Activated CD8-positive, alpha-beta memory T cell treated with anti-CD3 and anti-CD28 coated beads, Interleukin-2, amount 50 U/mL, for 1 hour (primary cell): ENCODE results near the gene KCNC1.

Experiments used
- DNase-seq: peaks from one replicate; pipeline ENCODE4 v3.0.0-alpha.2; 2020; ENCODE audit errors: extremely low read depth

The KCNC1 gene

GRCh38 chr11:17791144-17791543 is 56.6 kb downstream of the KCNC1 start:
- DNase-seq, result no peak

GRCh38 chr11:17792161-17792560 is 57.6 kb downstream of the KCNC1 start:
- DNase-seq, result no peak

- DNase-seq, result no peak
Observed at GRCh38 chr11:17793642-17794170, 59.1 kb downstream of the KCNC1 start.

- no peak for DNase-seq
Observed at GRCh38 chr11:17794981-17795380, 60.4 kb downstream of the KCNC1 start.

- no peak for DNase-seq
Observed at GRCh38 chr11:17796154-17796553, 61.6 kb downstream of the KCNC1 start.

GRCh38 chr11:17798253-17798652 is 63.7 kb downstream of the KCNC1 start:
- DNase-seq, result no peak

- no peak for DNase-seq
Observed at GRCh38 chr11:17798716-17799115, 64.1 kb downstream of the KCNC1 start.

GRCh38 chr11:17799147-17799546 is 64.6 kb downstream of the KCNC1 start:
- no peak for DNase-seq

- no peak for DNase-seq
Observed at GRCh38 chr11:17801166-17801565, 66.6 kb downstream of the KCNC1 start.

GRCh38 chr11:17802491-17802890 is 67.9 kb downstream of the KCNC1 start:
- no peak for DNase-seq

- no peak for DNase-seq
Observed at GRCh38 chr11:17803754-17804334, 69.3 kb downstream of the KCNC1 start.

GRCh38 chr11:17805043-17805442 is 70.5 kb downstream of the KCNC1 start:
- DNase-seq, result no peak

- DNase-seq, result no peak
Observed at GRCh38 chr11:17805873-17806272, 71.3 kb downstream of the KCNC1 start.

- no peak for DNase-seq
Observed at GRCh38 chr11:17807034-17807433, 72.5 kb downstream of the KCNC1 start.

- no peak for DNase-seq
Observed at GRCh38 chr11:17810041-17810440, 75.5 kb downstream of the KCNC1 start.

GRCh38 chr11:17810746-17811145 is 76.2 kb downstream of the KCNC1 start:
- no peak for DNase-seq

GRCh38 chr11:17811352-17811751 is 76.8 kb downstream of the KCNC1 start:
- no peak for DNase-seq

- no peak for DNase-seq
Observed at GRCh38 chr11:17812091-17812864, 77.7 kb downstream of the KCNC1 start.

GRCh38 chr11:17812865-17813187 is 78.2 kb downstream of the KCNC1 start:
- DNase-seq, result no peak

- no peak for DNase-seq
Observed at GRCh38 chr11:17813391-17814059, 78.9 kb downstream of the KCNC1 start.

GRCh38 chr11:17814546-17814945 is 80.0 kb downstream of the KCNC1 start:
- no peak for DNase-seq

GRCh38 chr11:17816232-17816931 is 81.8 kb downstream of the KCNC1 start:
- no peak for DNase-seq
